Inflammatory macrophage treated with lipopolysaccharide for 1 hour (primary cell): ENCODE data around the gene ANTXR1.
"Not testable (repeated sequence)": the region's sequence is repeated elsewhere in the genome, so short reads cannot be mapped to it uniquely, and the experiment has no call there.

Experiments used
- DNase-seq, 2 donors: peaks; one replicate each; pipeline ENCODE4 v3.0.0-alpha.2; 2020 to 2022

The ANTXR1 gene

GRCh38 chr2:69214898-69215297, 201.9 kb downstream of the ANTXR1 start:
- peak in 1 of 2 donors; percentile 17 for DNase-seq

GRCh38 chr2:69216535-69217332, 203.8 kb downstream of the ANTXR1 start:
- no peak for DNase-seq

GRCh38 chr2:69217333-69218080, 204.5 kb downstream of the ANTXR1 start:
- no peak for DNase-seq

- peak in 1 of 2 donors; percentile 21 for DNase-seq
Measured at GRCh38 chr2:69221512-69221911, 208.5 kb downstream of the ANTXR1 start.

- DNase-seq, result no peak
Measured at GRCh38 chr2:69221960-69222751, 209.2 kb downstream of the ANTXR1 start.

GRCh38 chr2:69222953-69223658, 210.1 kb downstream of the ANTXR1 start:
- no peak for DNase-seq

GRCh38 chr2:69223759-69224511, 211.0 kb downstream of the ANTXR1 start:
- DNase-seq, result no peak

GRCh38 chr2:69224512-69224837, 211.5 kb downstream of the ANTXR1 start:
- DNase-seq, result no peak

GRCh38 chr2:69225933-69226332, 213.0 kb downstream of the ANTXR1 start:
- no peak for DNase-seq

GRCh38 chr2:69226903-69227302, 213.9 kb downstream of the ANTXR1 start:
- no peak for DNase-seq

GRCh38 chr2:69227716-69228115, 214.7 kb downstream of the ANTXR1 start:
- no peak for DNase-seq

GRCh38 chr2:69230946-69231345, 218.0 kb downstream of the ANTXR1 start:
- DNase-seq, result not testable (repeated sequence)

GRCh38 chr2:69231612-69232277, 218.8 kb downstream of the ANTXR1 start:
- DNase-seq, result no peak

GRCh38 chr2:69235835-69236234, 222.9 kb downstream of the ANTXR1 start:
- not testable (repeated sequence) for DNase-seq

GRCh38 chr2:69237070-69237670, 224.2 kb downstream of the ANTXR1 start:
- no peak for DNase-seq

- no peak for DNase-seq
Measured at GRCh38 chr2:69238449-69239031, 225.6 kb downstream of the ANTXR1 start.

GRCh38 chr2:69241093-69241492, 228.1 kb downstream of the ANTXR1 start:
- DNase-seq, result no peak

GRCh38 chr2:69241664-69242514, 228.9 kb downstream of the ANTXR1 start:
- no peak for DNase-seq

GRCh38 chr2:69242651-69243051, 229.7 kb downstream of the ANTXR1 start:
- no peak for DNase-seq

GRCh38 chr2:69243652-69244051, 230.7 kb downstream of the ANTXR1 start:
- no peak for DNase-seq
